ENCODE results near the gene PRKCH.

The PRKCH gene

GRCh38 chr14:61433169-61433568, 111.8 kb downstream of the PRKCH start:
- no peak overlapping the region for H3K4me3 ChIP-seq (ENCODE audit: low read depth in 1 of 2, low read length in 2 of 2)
- H3K4me1 ChIP-seq (ENCODE audit: insufficient read depth, low read length), result peaks cover 57% of the 10 kb centered on the region
- TF ChIP-seq CTCF (IDR thresholded peaks at IDR 0.05; ENCODE audit: borderline replicate concordance, extremely low read depth, low read length, poor library complexity, severe bottlenecking) (no peak), EZH2 (IDR thresholded peaks at IDR 0.05; ENCODE audit: borderline replicate concordance, low read depth, low read length, severe bottlenecking) (no peak)
- no peaks in the 10 kb centered on the region for H3K27me3 ChIP-seq (ENCODE audit: insufficient read depth, low read length, poor library complexity)
- H2AFZ ChIP-seq (ENCODE audit: low read depth, low read length), result no peak overlapping the region
- no peaks in the 10 kb centered on the region for H3K36me3 ChIP-seq (ENCODE audit: insufficient read depth, low read length)
- H4K20me1 ChIP-seq (ENCODE audit: insufficient read depth, low read length), result no peaks in the 10 kb centered on the region
- peaks cover 99% of the 10 kb centered on the region for H3K79me2 ChIP-seq (ENCODE audit: insufficient read depth, low read length)
- no peaks in the 10 kb centered on the region for H3K9me3 ChIP-seq (ENCODE audit: insufficient read depth, low read length, severe bottlenecking)
- no peak for DNase-seq
- ATAC-seq (ENCODE audit: insufficient read depth, low read depth), result no peak
- H3K27ac ChIP-seq (ENCODE audit: low read length), result peak overlapping the region; percentile 22; the same call in 1 of the 2 replicates
- no peak overlapping the region for H3K4me2 ChIP-seq (ENCODE audit: insufficient read depth, low read length)
- no peak overlapping the region for H3K9ac ChIP-seq (ENCODE audit: low read depth, low read length)

GRCh38 chr14:61433828-61434227, 112.4 kb downstream of the PRKCH start:
- H3K79me2 ChIP-seq (ENCODE audit: insufficient read depth, low read length), result peaks cover 99% of the 10 kb centered on the region
- H3K27ac ChIP-seq (ENCODE audit: low read length), result 0 out of 2 replicates have a peak overlapping the region, but pooled peaks have one; percentile 22
- no peak for TF ChIP-seq CTCF (IDR thresholded peaks at IDR 0.05; ENCODE audit: borderline replicate concordance, extremely low read depth, low read length, poor library complexity, severe bottlenecking)
- no peak for TF ChIP-seq EZH2 (IDR thresholded peaks at IDR 0.05; ENCODE audit: borderline replicate concordance, low read depth, low read length, severe bottlenecking)
- no peaks in the 10 kb centered on the region for H3K9me3 ChIP-seq (ENCODE audit: insufficient read depth, low read length, severe bottlenecking)
- DNase-seq (no peak), ATAC-seq (ENCODE audit: insufficient read depth, low read depth) (no peak)
- no peaks in the 10 kb centered on the region for H3K36me3 ChIP-seq (ENCODE audit: insufficient read depth, low read length)
- H3K4me3 ChIP-seq (ENCODE audit: low read depth in 1 of 2, low read length in 2 of 2), result no peak overlapping the region
- H3K4me2 ChIP-seq (ENCODE audit: insufficient read depth, low read length), result no peak overlapping the region
- peaks cover 60% of the 10 kb centered on the region for H3K4me1 ChIP-seq (ENCODE audit: insufficient read depth, low read length)
- H4K20me1 ChIP-seq (ENCODE audit: insufficient read depth, low read length), result no peaks in the 10 kb centered on the region
- no peaks in the 10 kb centered on the region for H3K27me3 ChIP-seq (ENCODE audit: insufficient read depth, low read length, poor library complexity)
- no peak overlapping the region for H2AFZ ChIP-seq (ENCODE audit: low read depth, low read length)
- H3K9ac ChIP-seq (ENCODE audit: low read depth, low read length), result no peak overlapping the region

- Histone ChIP-seq H3K27me3 (ENCODE audit: insufficient read depth, low read length, poor library complexity) (no peaks in the 10 kb centered on the region), H2AFZ (ENCODE audit: low read depth, low read length) (no peak overlapping the region), H3K79me2 (ENCODE audit: insufficient read depth, low read length) (peaks cover 99% of the 10 kb centered on the region), H3K4me1 (ENCODE audit: insufficient read depth, low read length) (peaks cover 64% of the 10 kb centered on the region), H3K9ac (ENCODE audit: low read depth, low read length) (no peak overlapping the region), H3K9me3 (ENCODE audit: insufficient read depth, low read length, severe bottlenecking) (no peaks in the 10 kb centered on the region), H3K27ac (ENCODE audit: low read length) (no peak overlapping the region), H4K20me1 (ENCODE audit: insufficient read depth, low read length) (no peaks in the 10 kb centered on the region), H3K4me3 (ENCODE audit: low read depth in 1 of 2, low read length in 2 of 2) (no peak overlapping the region), H3K4me2 (ENCODE audit: insufficient read depth, low read length) (no peak overlapping the region), H3K36me3 (ENCODE audit: insufficient read depth, low read length) (no peaks in the 10 kb centered on the region)
- TF ChIP-seq EZH2 (IDR thresholded peaks at IDR 0.05; ENCODE audit: borderline replicate concordance, low read depth, low read length, severe bottlenecking) (no peak), CTCF (IDR thresholded peaks at IDR 0.05; ENCODE audit: borderline replicate concordance, extremely low read depth, low read length, poor library complexity, severe bottlenecking) (no peak)
- ATAC-seq (ENCODE audit: insufficient read depth, low read depth) (no peak), DNase-seq (no peak)
Measured at GRCh38 chr14:61434311-61434710, 112.9 kb downstream of the PRKCH start.
